Measurements from ENCODE around the gene EIF4E2. TPM values are rescaled to one million over a fixed set of nuclear protein-coding genes. Genes with fewer than 3 reads are reported as not detected.

Gene EIF4E2
- total and polyA plus RNA-seq, 2 of the 13 experiments (the other 11 are each of a cell fraction or from before 2014, with no cell fraction given): 25.0 to 101 TPM

- DNase-seq (ENCODE audit: low spot score) (no peak), ATAC-seq (no peak), FAIRE-seq (no peak)
- Histone ChIP-seq H3K79me2 (ENCODE audit: insufficient read depth, low read length) (no peaks in the 10 kb centered on the region), H3K9ac (ENCODE audit: insufficient read depth, low read depth, low read length) (no peak overlapping the region), H4K20me1 (ENCODE audit: insufficient read depth, low read length) (no peaks in the 10 kb centered on the region), H3K4me2 (ENCODE audit: low read depth, low read length) (no peak overlapping the region), H3K9me3 (ENCODE audit: low read length) (no peaks in the 10 kb centered on the region), H3K27ac (ENCODE audit: extremely low read length, insufficient read depth, low read length) (no peak overlapping the region), H3K27me3 (ENCODE audit: control insufficient read depth in 1 of 2, insufficient read depth in 2 of 2, low read length in 2 of 2) (no peaks in the 10 kb centered on the region), H3K4me3 (replicated peaks in 1 of 3; ENCODE audit: insufficient read depth in 1 of 3, low read depth in 2 of 3, low read length in 3 of 3) (no peak overlapping the region), H3K36me3 (replicated peaks in 1 of 2; ENCODE audit: control insufficient read depth in 1 of 2, insufficient read depth in 2 of 2, low read length in 2 of 2) (peaks cover 8 to 23% of the 10 kb centered on the region in 2 experiments), H2AFZ (ENCODE audit: low read length) (no peak overlapping the region), H3K4me1 (ENCODE audit: insufficient read depth, low read length) (0 out of 2 replicates have a peak, but pooled peaks cover 6% of the 10 kb centered on the region)
- in situ Hi-C loops (cut with HindIII; ENCODE audit: extremely low pct_ligation_motif_present, low pct_unique_long_range_greater_than_20kb) (no loop called here), intact Hi-C loops (cut with micrococcal nuclease; ENCODE audit: unreplicated experiment) (no loop called here)
- peak; percentile 49 for TF ChIP-seq RBM22 (optimal IDR thresholded peaks at IDR 0.05; ENCODE audit: low read length)
- TF ChIP-seq SP5 (CRISPR knock-in tag; IDR thresholded peaks at IDR 0.05; ENCODE audit: borderline replicate concordance, low read depth): no peak
- no TSS peak for BruUV-seq (replicated peaks)
- WGBS (ENCODE audit: low lambda C conversion rate): 94% methylated on average over 6 of the region's 6 CpGs
- ChIA-PET CTCF (ENCODE audit: low intra/inter-chr PET ratio, low total read pairs) (no interaction called here), POLR2A (no interaction called here)
These were observed 33.7 kb downstream of the EIF4E2 start for GRCh38 chr2:232584238-232584637.

DNA sequence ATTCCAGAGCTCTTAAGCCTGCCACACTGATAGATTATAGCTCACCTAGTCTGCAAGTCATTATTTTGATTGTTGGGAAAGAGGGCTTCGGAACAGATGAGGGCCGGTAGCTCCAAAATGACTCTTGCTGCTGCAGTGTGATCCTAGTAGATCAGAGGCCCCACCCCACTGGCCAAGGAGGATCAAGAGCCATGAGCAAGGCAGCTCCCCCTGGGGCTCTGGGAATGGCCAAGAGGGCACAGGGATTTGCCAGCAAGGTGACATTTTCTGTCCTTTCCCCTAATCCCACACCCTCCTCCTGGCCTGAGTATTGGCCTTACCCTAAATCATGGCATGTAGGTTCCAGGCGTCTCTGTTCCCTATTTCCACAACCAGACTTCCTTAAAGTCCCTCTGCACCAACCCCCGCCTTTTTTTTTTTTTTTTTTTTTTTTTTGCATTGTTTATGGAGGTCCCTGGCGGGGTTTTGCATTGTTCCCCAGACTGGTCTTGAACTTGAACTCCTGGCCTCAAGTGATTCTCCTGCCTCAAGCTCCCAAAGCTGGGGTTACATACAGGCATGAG, 36.5 kb downstream of the EIF4E2 start:
- BruUV-seq (replicated peaks): no TSS peak
- 87% methylated on average over 5 of the region's 5 CpGs for WGBS (ENCODE audit: low lambda C conversion rate)
- ATAC-seq (no peak), DNase-seq (ENCODE audit: low spot score) (no peak), FAIRE-seq (no peak)
- in situ Hi-C loops (cut with HindIII; ENCODE audit: extremely low pct_ligation_motif_present, low pct_unique_long_range_greater_than_20kb) (no loop called here), intact Hi-C loops (cut with micrococcal nuclease; ENCODE audit: unreplicated experiment) (no loop called here)
- H2AFZ ChIP-seq (ENCODE audit: low read length): no peak overlapping the region
- H3K36me3 ChIP-seq (replicated peaks in 1 of 2; ENCODE audit: control insufficient read depth in 1 of 2, insufficient read depth in 2 of 2, low read length in 2 of 2): peaks cover 0 to 6% of the 10 kb centered on the region in 2 experiments; a peak in 2 of 5 replicates
- no peaks in the 10 kb centered on the region for H3K9me3 ChIP-seq (ENCODE audit: low read length)
- no peak for TF ChIP-seq PITX1 (CRISPR knock-in tag; IDR thresholded peaks at IDR 0.05)
- no peak for TF ChIP-seq TFAP4 (IDR thresholded peaks at IDR 0.05; ENCODE audit: borderline replicate concordance, low read depth)
- no peak for TF ChIP-seq MED1 (CRISPR knock-in tag; IDR thresholded peaks at IDR 0.05)
- TF ChIP-seq ZNF670 (CRISPR knock-in tag; IDR thresholded peaks at IDR 0.05; ENCODE audit: borderline replicate concordance): no peak
- TF ChIP-seq ZMYM3 (CRISPR knock-in tag; IDR thresholded peaks at IDR 0.05): no peak
- no peak for TF ChIP-seq ARNT (IDR thresholded peaks at IDR 0.05)
- TF ChIP-seq MBNL3 (CRISPR knock-in tag; conservative IDR thresholded peaks at IDR 0.05): no peak
- TF ChIP-seq ARNTL (CRISPR knock-in tag; IDR thresholded peaks at IDR 0.05): no peak
- TF ChIP-seq, protein P1, sequence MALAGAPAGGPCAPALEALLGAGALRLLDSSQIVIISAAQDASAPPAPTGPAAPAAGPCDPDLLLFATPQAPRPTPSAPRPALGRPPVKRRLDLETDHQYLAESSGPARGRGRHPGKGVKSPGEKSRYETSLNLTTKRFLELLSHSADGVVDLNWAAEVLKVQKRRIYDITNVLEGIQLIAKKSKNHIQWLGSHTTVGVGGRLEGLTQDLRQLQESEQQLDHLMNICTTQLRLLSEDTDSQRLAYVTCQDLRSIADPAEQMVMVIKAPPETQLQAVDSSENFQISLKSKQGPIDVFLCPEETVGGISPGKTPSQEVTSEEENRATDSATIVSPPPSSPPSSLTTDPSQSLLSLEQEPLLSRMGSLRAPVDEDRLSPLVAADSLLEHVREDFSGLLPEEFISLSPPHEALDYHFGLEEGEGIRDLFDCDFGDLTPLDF (CRISPR knock-in tag; IDR thresholded peaks at IDR 0.05): no peak
- TF ChIP-seq ZNF331 (CRISPR knock-in tag; IDR thresholded peaks at IDR 0.05): no peak
- H3K4me2 ChIP-seq (ENCODE audit: low read depth, low read length): no peak overlapping the region
- no peaks in the 10 kb centered on the region for H3K27me3 ChIP-seq (ENCODE audit: control insufficient read depth in 1 of 2, insufficient read depth in 2 of 2, low read length in 2 of 2)
- H3K79me2 ChIP-seq (ENCODE audit: insufficient read depth, low read length): no peaks in the 10 kb centered on the region
- no peak overlapping the region for H3K27ac ChIP-seq (ENCODE audit: extremely low read length, insufficient read depth, low read length)
- H3K4me3 ChIP-seq (replicated peaks in 1 of 3; ENCODE audit: insufficient read depth in 1 of 3, low read depth in 2 of 3, low read length in 3 of 3): no peak overlapping the region
- CTCF ChIA-PET (ENCODE audit: low intra/inter-chr PET ratio, low total read pairs): no interaction called here
- H3K9ac ChIP-seq (ENCODE audit: insufficient read depth, low read depth, low read length): no peak overlapping the region
- POLR2A ChIA-PET: no interaction called here
- 0 out of 2 replicates have a peak, but pooled peaks cover 6% of the 10 kb centered on the region for H3K4me1 ChIP-seq (ENCODE audit: insufficient read depth, low read length)
- H4K20me1 ChIP-seq (ENCODE audit: insufficient read depth, low read length): no peaks in the 10 kb centered on the region

Data from HepG2 (cell line).